Common myeloid progenitor, CD34-positive (primary cell): ENCODE data around the gene ANKMY1.
"Not testable (repeated sequence)": the region's sequence is repeated elsewhere in the genome, so short reads cannot be mapped to it uniquely, and the experiment has no call there.

ENCODE experiments used
- CTCF ChIA-PET: fragments of 350-600 bp; sonication (Branson Sonifier 250); formaldehyde crosslinking; loops from one replicate; lab custom pipeline; 2021; ENCODE audit warnings: antibody characterized with exemption; lab: Charles Lee
- POLR2A ChIA-PET: fragments of 350-600 bp; sonication (Branson Sonifier 250); formaldehyde crosslinking; loops from one replicate; lab custom pipeline; 2021; ENCODE audit warnings: antibody characterized with exemption; lab: Charles Lee
- DNase-seq, 3 donors: peaks; one replicate each; pipeline versions ENCODE4 v3.0.0 to v3.0.0-alpha.2; 2013
- H3K27ac ChIP-seq, 2 experiments: 1 replicate in 1 of 2; 2 replicates in 1 of 2; pipeline ENCODE4 v1.7.0; 2013; ENCODE audit warnings: inconsistent platforms in 2 of 2, low read length in 2 of 2, mild to moderate bottlenecking in 2 of 2, low read depth in 1 of 2, moderate library complexity in 1 of 2; ENCODE audit not compliant: severe bottlenecking in 2 of 2, insufficient read depth in 1 of 2, poor library complexity in 1 of 2
- H3K27me3 ChIP-seq, 5 experiments: replicated peaks in 2 of 5; 1 replicate in 3 of 5; 2 replicates in 2 of 5; pipeline versions ENCODE4 v1.6.1 to v1.7.0; 2013; ENCODE audit warnings: low read length in 4 of 5, mild to moderate bottlenecking in 2 of 5, moderate library complexity in 2 of 5, inconsistent platforms in 1 of 5; ENCODE audit not compliant: insufficient read depth in 5 of 5, control insufficient read depth in 4 of 5
- H3K36me3 ChIP-seq, 4 experiments: 1 replicate in 2 of 4; 2 replicates in 2 of 4; pipeline versions ENCODE4 v1.6.1 to v1.7.0; 2013; ENCODE audit warnings: low read length in 3 of 4, control low read depth in 1 of 4, mild to moderate bottlenecking in 1 of 4; ENCODE audit not compliant: control insufficient read depth in 4 of 4, insufficient read depth in 4 of 4
- H3K4me1 ChIP-seq, 4 experiments: 1 replicate in 3 of 4; 2 replicates in 1 of 4; pipeline versions ENCODE4 v1.6.1 to v1.7.1; 2013; ENCODE audit warnings: low read length in 3 of 4, mild to moderate bottlenecking in 3 of 4, control low read depth in 1 of 4, inconsistent platforms in 1 of 4, moderate library complexity in 1 of 4; ENCODE audit not compliant: control insufficient read depth in 4 of 4, insufficient read depth in 4 of 4; ENCODE audit errors: control extremely low read depth in 1 of 4
- H3K4me3 ChIP-seq, 7 experiments: 1 replicate in 4 of 7; 2 replicates in 3 of 7; pipeline versions ENCODE4 v1.5.1 to v1.7.0; 2013; ENCODE audit warnings: mild to moderate bottlenecking in 7 of 7, low read length in 6 of 7, moderate library complexity in 6 of 7, inconsistent platforms in 2 of 7, low read depth in 2 of 7, control low read depth in 1 of 7; ENCODE audit not compliant: insufficient read depth in 4 of 7, control insufficient read depth in 1 of 7; ENCODE audit errors: extremely low read depth in 1 of 7
- H3K9me3 ChIP-seq, 5 experiments: 1 replicate in 4 of 5; 2 replicates in 1 of 5; pipeline versions ENCODE4 v1.6.1 to v1.7.1; 2013; ENCODE audit warnings: low read length in 4 of 5, mild to moderate bottlenecking in 2 of 5, inconsistent platforms in 1 of 5, low read depth in 1 of 5, moderate library complexity in 1 of 5; ENCODE audit not compliant: control insufficient read depth in 4 of 5, insufficient read depth in 2 of 5; ENCODE audit errors: control extremely low read depth in 1 of 5
- WGBS: methylation state at CpG from one replicate; pipeline ENCODE4 v1.1.5; 2013; ENCODE audit not compliant: insufficient coverage; 5-methylcytosine and 5-hydroxymethylcytosine counted together

ANKMY1 gene

GRCh38 chr2:240554767-240555493, 2.9 kb downstream of the ANKMY1 start:
- Histone ChIP-seq H3K27ac (no peak overlapping the region), H3K27me3 (no peaks in the 10 kb centered on the region), H3K36me3 (peaks cover 11 to 45% (median 28%) of the 10 kb centered on the region in 4 experiments), H3K4me3 (no peak overlapping the region), H3K4me1 (peaks cover 5 to 31% (median 19%) of the 10 kb centered on the region in 4 experiments), H3K9me3 (peaks cover 5 to 13% (median 7%) of the 10 kb centered on the region in 5 experiments)
- no peak for DNase-seq
- ChIA-PET POLR2A (no interaction called here), CTCF (no interaction called here)
- WGBS: 97% methylated on average over 14 of the region's 17 CpGs

- Histone ChIP-seq H3K27me3 (no peaks in the 10 kb centered on the region), H3K9me3 (peaks cover 5 to 13% (median 7%) of the 10 kb centered on the region in 5 experiments), H3K4me3 (no peak overlapping the region), H3K27ac (no peak overlapping the region), H3K4me1 (peaks cover under 1 to 22% (median 12%) of the 10 kb centered on the region in 4 experiments), H3K36me3 (peaks cover 11 to 45% (median 27%) of the 10 kb centered on the region in 4 experiments)
- ChIA-PET POLR2A (no interaction called here), CTCF (no interaction called here)
- WGBS: 92% methylated on average over 7 of the region's 7 CpGs
- DNase-seq: no peak
These were observed 3.8 kb downstream of the ANKMY1 start for GRCh38 chr2:240553956-240554480.

DNA sequence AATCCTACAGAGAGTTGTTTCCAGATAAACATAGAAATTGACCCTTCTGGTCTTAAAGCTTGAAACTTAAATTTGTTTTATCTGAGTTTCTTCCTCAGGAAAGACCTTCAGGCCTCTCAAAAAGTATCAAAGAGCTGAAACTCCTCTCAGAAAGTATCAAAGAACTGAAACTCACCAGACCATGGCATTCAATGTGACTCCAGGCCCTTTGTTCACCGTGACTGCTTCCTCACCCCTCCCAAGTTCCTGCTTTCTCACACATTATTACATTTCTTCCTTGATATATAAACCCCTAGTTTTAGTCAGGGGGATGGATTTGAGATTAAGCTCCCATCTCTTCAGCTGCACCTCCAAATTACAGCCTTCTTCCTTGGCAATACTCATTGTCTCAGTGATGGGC, 6.0 kb downstream of the ANKMY1 start:
- WGBS: no CpG with 5 or more reads among the region's 1 CpG
- CTCF ChIA-PET: no interaction called here
- no peak overlapping the region for H3K4me3 ChIP-seq
- peaks cover 5 to 13% (median 7%) of the 10 kb centered on the region in 5 experiments for H3K9me3 ChIP-seq
- no peaks in the 10 kb centered on the region for H3K27me3 ChIP-seq
- no peak overlapping the region for H3K27ac ChIP-seq
- POLR2A ChIA-PET: no interaction called here
- DNase-seq: no peak
- H3K36me3 ChIP-seq: peaks cover 11 to 44% (median 26%) of the 10 kb centered on the region in 4 experiments
- peaks cover 0 to 1% (median 0%) of the 10 kb centered on the region in 4 experiments for H3K4me1 ChIP-seq

GRCh38 chr2:240551288-240551687, 6.5 kb downstream of the ANKMY1 start:
- H3K36me3 ChIP-seq: peaks cover 11 to 41% (median 26%) of the 10 kb centered on the region in 4 experiments
- no peak for DNase-seq
- POLR2A ChIA-PET: interaction anchor here (0.6 kb wide), 1 partner anchor 82 kb away, joined by 3 read pairs; no protein-coding TSS in a partner anchor
- H3K27me3 ChIP-seq: no peaks in the 10 kb centered on the region
- WGBS: 100% methylated on average over 4 of the region's 4 CpGs
- H3K4me3 ChIP-seq: no peak overlapping the region
- CTCF ChIA-PET: interaction anchor here (0.8 to 1.0 kb wide), 3 partner anchors 12 to 37 kb away, joined by 3 read pairs; no protein-coding TSS in a partner anchor
- H3K4me1 ChIP-seq: no peaks in the 10 kb centered on the region
- peaks cover 5 to 13% (median 7%) of the 10 kb centered on the region in 5 experiments for H3K9me3 ChIP-seq
- no peak overlapping the region for H3K27ac ChIP-seq

DNA sequence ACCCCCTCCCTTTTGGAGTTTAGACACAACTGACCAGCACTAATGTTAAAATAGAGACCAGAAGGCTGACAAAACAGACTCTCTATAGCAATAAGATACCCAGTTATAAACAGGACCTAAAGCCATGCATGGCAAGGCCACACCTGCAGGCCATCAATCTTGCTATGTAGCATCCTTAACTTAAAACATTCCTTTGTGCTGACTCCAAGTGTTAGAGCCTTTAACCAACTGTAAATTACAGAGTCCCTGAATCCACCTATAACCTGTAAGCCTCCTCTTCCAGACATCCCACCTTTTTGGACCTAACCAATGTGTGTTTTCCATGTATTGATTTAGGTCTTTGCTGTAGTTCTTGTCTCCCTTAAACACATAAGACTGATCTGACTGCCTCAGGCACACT, 17.9 kb downstream of the ANKMY1 start:
- Histone ChIP-seq H3K27me3 (no peaks in the 10 kb centered on the region), H3K4me3 (no peak overlapping the region), H3K9me3 (peaks cover 2 to 8% (median 2%) of the 10 kb centered on the region in 5 experiments), H3K36me3 (peaks cover 6 to 52% (median 22%) of the 10 kb centered on the region in 4 experiments), H3K27ac (no peak overlapping the region), H3K4me1 (no peaks in the 10 kb centered on the region)
- CTCF ChIA-PET: interaction anchor here (1.5 kb wide), 1 partner anchor 11 kb away, joined by 3 read pairs; no protein-coding TSS in a partner anchor
- POLR2A ChIA-PET: no interaction called here
- DNase-seq: no peak

GRCh38 chr2:240539101-240539500, 18.7 kb downstream of the ANKMY1 start:
- H3K36me3 ChIP-seq: peaks cover 6 to 52% (median 25%) of the 10 kb centered on the region in 4 experiments
- CTCF ChIA-PET: interaction anchor here (1.5 kb wide), 1 partner anchor 12 kb away, joined by 3 read pairs; no protein-coding TSS in a partner anchor
- H3K4me3 ChIP-seq, H3K9me3 ChIP-seq, H3K27ac ChIP-seq, POLR2A ChIA-PET, H3K27me3 ChIP-seq, DNase-seq, H3K4me1 ChIP-seq: not testable (repeated sequence)
- WGBS: over 99% methylated on average over 13 of the region's 17 CpGs
